GM18519 (cell line): ENCODE data around the gene HSP90AB1.

ENCODE experiments used
- ATAC-seq: cut with Tn5 transposase; IDR thresholded peaks from one replicate; pipeline ENCODE4 v1.9.1; 2021; ENCODE audit warnings: mild to moderate bottlenecking, moderate library complexity; ENCODE audit not compliant: unreplicated experiment, low FRiP score

Gene HSP90AB1

DNA sequence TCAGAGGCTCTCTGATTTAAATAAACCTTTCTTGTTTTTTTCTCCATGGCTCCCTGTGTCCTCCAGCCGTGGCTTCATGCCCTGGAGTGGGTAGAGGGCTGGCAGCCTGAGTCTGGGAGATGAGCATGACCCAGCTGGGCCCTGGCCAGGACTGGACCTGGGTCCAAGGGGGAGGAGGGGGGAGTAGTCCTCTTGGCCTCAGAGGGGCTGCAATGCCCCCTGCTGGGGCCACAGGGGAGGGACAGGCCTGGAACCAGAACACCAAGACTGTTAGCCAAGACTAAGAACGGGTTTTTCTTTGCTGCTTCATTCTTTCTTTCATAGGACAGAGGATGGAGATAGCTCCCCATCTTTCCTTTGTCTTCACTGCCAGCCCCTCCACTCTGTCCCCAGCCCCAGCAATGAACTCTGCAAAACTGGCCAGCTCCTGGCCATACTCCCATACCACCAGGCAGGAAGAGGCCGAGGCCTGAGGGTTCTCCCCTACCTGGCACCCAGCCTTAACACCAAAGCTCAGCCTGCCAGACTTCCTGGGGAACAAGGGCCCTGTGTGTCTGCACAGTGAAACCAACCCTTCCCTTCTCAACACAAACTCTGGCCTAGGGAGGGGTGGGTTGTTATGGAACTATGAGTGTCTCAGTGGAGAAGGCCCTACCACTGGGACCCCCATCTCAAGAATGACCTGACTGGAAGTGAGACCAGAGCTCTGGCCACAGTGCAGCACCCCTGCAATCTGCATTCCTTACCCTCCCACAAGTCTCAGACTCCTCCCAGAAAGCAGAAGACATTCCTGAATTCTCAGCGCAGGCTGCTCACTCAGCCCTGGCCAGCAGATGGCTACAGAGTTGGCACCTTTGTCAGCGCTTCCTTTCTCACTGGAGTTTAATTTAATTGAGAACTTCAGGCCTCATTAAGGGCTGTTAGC lies 12.5 kb upstream of the HSP90AB1 start:
- ATAC-seq, result no peak

DNA sequence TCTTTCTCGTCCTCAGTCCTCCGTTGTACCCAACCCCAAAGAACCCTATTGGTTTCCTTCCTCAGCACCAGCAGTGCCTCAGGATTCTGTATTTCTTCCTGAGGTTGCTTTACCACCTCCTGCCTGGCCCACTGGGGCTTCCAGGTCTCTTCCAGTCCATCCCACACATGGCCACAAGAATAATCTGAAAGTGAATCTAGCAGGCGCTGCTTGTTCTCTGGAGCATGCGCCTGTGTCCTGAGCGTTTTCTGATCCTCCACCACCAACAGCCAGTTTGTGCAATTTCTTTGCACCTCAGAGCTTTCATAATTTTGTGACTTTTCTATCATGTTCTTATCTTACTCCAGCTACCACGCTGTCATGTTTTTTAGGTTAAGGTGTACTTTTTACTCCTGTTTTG lies 11.6 kb upstream of the HSP90AB1 start:
- ATAC-seq, result no peak

DNA sequence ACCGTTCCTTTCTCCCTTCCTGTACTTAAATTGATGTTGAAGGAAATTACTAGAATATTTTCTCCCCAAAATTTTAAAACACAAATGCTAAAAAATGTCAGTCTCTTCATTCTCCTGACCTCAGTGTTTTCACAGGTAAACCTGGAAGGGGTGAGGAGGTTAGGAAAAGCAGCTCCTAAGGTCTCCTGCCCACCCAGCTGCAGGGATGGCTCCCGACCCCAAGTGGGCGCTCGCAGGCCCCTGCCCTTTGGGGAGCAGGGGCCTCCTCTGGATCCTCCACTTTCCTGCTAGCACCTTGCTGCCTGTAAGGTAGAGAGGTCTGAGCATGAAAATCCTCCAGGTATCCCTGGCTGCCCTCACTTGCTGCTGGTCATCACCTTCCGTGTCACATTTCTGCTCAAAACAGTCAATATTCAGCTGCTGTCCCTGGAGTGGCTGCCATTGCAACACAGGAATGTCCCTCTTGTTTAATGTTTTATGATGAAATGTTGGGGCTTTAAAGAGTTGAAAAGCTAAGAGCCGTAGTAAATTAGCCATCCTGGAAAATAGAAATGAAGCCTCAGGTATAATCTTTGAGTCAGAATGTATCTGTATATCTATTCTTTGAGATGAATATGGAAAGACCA lies 10.9 kb upstream of the HSP90AB1 start:
- ATAC-seq, result no peak

DNA sequence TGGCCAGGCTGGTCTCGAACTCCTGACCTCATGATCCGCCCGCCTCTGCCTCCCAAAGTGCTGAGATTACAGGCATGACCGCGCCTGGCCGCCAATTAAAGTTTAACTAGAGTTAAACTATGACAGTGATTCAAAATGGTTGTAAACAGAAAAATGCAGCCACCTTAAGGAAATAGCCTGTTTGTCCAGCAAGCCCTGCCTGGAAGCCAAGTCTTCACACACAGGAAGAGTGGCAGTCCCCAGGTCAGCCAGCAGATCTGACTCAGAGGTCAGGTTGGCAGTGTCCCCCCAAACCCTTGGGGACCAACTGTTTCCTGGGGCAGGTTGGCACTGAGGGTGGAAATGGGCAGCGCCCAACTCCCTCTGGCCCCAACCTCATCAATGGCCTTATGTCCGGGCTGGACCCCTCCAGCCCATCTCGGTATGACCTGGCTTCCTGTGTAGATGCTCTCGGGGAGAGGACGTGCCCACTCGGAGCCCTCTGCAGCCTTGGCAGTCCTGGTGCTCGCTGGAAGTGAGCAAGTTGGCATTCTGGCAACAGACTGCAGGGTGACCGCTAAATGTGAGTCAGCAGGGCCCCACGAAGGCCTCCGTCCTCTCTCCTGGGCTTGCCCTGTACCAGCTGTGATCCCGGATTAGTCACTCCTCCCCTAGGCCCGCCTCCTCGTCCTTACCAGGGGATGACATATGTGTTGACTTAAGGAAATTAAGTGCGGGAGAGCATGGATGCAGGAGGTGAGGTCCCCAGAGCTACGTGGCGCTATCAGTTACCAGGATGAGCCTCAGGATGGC lies 9.7 kb upstream of the HSP90AB1 start:
- ATAC-seq, result no peak

DNA sequence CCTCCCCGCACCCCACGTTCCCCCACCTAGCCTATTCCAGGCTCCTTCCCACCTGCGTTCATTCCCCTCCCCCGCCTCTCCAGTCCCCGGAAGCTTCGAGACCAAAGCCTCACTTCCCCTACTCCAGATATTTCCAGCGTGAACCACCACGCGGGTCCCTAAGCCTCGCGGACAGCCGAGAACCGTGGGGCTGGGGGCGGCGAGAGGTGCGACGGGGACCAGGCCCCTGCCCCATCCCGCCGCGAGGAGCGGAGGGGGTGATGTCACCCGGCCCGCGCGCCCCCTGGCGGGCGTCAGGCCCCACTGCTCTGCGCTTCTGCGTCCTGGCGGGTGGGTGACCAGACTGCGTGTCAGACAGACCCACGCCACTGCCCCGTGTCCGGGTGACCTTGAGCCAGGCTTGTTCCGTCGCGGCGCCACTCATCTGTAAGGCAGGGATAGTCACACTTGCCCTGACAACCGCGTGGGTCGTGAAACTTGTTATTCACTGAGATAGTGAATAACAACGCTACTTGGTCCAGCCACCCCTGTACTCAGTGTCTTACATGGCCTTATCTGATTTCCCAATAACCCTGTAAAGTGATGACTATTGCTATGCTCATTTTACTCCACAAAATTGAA lies 9.0 kb upstream of the HSP90AB1 start:
- ATAC-seq, result peak; percentile 66

DNA sequence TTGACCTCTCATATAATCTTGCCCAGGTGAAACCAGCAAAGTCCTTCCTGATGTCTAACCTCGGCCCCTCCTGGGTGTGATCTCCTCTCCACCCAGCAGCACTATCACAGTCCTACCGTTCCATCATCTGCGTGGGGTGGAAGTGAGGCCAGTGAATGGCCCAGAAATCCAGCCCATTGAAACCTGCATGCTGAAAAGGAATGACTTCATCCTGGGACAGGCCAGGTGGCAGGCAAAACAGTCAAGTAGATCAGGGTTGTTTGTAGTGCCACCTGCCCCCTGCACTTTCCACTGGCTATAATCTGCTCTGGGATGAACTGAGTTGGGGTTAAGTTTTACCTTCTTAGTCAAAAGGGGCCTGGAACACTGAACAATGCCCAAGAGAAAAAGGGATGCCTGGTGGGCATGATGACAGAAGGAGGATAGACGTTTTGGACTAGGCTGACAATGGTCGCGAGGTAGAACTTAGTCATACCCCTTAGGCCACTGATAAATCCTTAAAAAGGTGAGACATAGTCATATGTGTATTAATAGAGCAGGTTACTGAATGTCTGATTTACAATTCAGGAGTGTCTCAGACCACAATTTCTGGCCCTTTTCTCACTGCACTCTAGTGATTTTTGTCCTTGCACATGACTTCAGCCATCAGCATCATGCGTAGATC lies 8.1 kb upstream of the HSP90AB1 start:
- ATAC-seq, result no peak

DNA sequence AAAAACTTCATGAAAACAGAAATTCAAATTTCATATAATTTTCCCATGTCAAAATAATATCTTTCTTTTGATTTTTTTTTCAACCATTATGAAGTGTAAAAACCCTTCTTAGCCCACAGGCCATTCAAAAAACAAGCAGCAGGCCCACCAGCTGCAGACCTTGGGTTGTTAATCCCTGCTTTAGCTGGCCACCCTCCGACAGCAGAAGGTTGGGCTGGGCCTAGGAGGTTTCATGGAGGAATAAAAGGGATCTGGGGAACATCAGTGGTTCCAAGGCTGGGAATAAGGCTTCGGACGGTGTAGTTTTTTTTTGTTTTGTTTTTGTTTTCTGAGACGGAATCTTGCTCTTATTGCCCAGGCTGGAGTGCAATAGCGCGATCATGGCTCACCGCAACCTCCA lies 3.6 kb upstream of the HSP90AB1 start:
- ATAC-seq, result no peak

DNA sequence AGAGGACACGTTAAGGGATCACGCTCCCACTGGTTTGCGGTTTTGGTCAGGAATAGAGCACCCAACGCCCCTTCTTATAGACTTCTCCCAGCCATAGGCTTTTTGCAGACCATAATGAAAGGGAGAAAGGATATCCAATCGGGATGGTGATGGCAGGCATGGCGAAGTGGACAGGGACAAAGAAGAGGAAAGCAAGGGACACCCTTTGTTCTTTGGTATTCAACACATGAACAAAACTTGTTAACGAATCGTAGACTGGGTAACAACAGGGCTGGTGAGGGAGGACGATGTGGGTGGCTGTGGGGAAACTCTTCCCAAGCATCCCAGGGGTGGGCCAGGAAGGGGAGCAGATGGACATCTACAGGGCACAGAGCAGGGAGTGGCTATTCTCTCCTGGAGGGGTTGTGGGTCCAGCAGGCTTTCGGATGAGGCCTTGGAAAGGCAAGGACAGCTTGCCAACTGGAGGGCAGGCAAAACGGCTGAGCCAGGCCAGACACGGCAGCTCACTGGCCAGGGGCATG lies 1.4 kb upstream of the HSP90AB1 start:
- ATAC-seq, result no peak

DNA sequence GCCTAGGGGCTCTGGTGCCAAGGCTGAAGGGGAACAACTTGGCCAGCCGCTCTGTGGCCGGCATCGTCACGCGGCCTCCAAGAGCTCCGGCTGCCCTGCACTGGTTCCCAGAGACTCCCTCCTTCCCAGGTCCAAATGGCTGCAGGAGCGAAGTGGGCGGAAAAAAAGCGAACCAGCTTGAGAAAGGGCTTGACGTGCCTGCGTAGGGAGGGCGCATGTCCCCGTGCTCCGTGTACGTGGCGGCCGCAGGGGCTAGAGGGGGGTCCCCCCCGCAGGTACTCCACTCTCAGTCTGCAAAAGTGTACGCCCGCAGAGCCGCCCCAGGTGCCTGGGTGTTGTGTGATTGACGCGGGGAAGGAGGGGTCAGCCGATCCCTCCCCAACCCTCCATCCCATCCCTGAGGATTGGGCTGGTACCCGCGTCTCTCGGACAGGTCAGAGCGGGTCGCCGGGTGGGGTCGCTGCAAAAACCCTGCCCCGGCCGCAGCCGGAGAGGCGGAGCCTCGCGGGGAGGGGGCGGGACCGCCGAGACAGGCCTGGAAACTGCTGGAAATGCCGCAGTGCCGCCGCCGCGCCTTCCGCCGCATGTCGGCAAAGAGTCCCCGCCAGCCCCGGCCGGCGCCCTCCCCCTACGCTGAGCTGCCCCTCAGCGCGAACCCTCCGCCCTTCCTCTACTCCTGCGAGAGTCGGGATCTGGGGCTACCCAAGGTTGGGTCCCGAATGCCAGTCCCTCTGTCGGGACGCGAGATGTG lies 814 bp upstream of the HSP90AB1 start:
- ATAC-seq, result peak; percentile 31

DNA sequence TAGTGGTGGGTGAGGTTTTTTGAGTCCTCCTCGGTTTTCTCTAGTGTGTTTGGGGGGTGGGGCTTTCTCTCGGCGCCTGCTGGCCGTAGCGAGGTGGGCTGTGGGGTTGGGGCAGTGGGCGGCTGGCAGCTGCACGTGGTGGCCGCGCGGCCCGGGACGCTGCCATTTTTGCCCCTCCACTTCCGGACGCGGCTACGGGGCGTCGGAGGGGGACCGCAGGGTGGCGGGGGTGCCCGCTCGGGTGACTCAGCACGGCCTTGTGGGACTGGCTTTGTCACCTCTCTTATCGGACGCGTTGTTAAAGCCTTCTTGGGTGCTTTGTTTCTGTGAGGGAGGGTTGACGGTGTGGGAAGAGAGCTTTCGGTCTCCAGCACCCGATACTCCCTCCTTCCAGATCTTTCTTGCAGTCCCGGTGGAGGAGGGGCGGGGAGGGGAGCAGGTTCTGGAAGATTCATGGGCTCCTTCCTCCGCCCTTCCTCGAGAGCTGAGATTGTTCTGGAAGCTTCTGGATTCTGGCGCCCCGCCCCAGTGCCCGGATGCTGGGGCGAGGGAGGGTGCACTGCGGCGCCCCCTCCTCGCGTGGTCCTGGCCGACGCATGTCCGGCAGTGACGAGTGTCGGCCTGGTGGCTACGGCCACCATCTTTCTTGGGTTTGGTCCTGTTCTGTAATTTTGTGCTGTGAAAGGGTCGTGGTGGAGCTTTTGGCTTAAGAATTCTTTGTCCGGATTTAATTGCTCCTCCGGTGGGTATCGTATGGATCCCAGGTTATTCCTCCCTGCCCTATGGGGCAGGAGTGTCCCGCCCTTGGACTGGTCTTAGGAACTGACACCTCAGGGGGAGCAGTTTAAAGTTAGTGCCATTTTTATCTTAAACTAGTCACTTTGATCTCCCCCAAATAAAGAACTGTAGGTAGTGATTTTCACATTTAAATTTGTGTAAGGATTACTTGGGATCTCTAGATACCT lies 719 bp downstream of the HSP90AB1 start:
- ATAC-seq, result no peak

DNA sequence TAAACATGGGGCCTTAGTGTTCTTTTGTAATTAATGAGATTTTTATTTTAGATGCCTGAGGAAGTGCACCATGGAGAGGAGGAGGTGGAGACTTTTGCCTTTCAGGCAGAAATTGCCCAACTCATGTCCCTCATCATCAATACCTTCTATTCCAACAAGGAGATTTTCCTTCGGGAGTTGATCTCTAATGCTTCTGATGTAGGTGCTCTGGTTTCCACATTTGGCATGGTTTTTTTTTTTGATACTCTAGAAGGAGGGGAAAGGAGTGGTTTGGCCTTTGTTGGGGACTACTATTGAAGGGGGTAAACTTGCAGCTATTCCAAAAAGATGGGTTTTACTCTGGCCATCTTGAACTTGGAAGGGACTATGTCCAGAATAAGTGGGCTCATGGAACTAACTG lies 1.7 kb downstream of the HSP90AB1 start:
- ATAC-seq, result no peak

DNA sequence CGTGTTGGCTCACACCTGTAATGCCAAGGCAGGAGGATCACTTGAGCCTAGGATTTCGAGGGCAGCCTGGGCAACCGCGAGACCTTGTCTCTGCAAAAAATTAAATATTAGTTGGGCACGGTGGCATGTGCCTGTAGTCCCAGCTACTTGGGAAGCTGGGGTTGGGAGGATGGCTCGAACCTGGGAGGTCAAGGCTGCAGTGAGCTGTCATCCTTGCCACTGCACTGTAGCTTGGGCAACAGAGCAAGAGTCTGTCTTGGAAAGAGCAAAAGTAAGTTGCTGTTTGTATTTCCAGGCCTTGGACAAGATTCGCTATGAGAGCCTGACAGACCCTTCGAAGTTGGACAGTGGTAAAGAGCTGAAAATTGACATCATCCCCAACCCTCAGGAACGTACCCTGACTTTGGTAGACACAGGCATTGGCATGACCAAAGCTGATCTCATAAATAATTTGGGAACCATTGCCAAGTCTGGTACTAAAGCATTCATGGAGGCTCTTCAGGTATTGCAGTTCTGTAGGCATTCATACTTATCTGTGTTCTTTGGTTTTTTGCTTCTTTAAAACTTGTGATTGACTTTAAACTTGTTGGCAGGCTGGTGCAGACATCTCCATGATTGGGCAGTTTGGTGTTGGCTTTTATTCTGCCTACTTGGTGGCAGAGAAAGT lies 2.3 kb downstream of the HSP90AB1 start:
- ATAC-seq, result no peak

DNA sequence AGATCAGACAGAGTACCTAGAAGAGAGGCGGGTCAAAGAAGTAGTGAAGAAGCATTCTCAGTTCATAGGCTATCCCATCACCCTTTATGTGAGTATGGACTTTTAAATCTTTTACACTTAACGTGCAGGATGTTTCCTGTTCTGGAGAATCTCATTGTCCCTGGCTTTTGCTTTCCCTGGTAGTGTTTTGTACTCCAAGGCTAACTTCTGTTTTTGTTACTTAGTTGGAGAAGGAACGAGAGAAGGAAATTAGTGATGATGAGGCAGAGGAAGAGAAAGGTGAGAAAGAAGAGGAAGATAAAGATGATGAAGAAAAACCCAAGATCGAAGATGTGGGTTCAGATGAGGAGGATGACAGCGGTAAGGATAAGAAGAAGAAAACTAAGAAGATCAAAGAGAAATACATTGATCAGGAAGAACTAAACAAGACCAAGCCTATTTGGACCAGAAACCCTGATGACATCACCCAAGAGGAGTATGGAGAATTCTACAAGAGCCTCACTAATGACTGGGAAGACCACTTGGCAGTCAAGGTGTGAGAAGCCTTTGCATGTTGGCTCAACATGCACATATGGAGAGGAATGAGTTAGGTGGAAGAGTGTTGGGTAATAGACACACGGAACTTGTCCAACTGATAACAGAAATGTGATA lies 3.3 kb downstream of the HSP90AB1 start:
- ATAC-seq, result no peak

DNA sequence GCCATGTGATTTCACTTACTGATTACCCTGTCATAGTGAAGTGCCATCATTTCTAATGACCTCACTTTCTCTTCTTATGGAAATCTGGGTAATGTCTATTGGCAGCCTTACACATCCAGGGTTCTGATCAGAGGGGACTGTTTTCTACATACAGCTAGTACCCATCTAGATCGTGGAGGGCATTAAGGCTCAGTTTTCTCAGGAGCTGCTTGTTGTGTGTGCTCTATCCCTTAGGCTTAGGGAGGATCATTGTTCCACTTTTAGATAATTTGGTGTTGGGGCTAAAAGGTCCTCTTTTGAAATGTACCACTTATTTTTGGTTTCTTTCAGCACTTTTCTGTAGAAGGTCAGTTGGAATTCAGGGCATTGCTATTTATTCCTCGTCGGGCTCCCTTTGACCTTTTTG lies 3.8 kb downstream of the HSP90AB1 start:
- no peak for ATAC-seq

DNA sequence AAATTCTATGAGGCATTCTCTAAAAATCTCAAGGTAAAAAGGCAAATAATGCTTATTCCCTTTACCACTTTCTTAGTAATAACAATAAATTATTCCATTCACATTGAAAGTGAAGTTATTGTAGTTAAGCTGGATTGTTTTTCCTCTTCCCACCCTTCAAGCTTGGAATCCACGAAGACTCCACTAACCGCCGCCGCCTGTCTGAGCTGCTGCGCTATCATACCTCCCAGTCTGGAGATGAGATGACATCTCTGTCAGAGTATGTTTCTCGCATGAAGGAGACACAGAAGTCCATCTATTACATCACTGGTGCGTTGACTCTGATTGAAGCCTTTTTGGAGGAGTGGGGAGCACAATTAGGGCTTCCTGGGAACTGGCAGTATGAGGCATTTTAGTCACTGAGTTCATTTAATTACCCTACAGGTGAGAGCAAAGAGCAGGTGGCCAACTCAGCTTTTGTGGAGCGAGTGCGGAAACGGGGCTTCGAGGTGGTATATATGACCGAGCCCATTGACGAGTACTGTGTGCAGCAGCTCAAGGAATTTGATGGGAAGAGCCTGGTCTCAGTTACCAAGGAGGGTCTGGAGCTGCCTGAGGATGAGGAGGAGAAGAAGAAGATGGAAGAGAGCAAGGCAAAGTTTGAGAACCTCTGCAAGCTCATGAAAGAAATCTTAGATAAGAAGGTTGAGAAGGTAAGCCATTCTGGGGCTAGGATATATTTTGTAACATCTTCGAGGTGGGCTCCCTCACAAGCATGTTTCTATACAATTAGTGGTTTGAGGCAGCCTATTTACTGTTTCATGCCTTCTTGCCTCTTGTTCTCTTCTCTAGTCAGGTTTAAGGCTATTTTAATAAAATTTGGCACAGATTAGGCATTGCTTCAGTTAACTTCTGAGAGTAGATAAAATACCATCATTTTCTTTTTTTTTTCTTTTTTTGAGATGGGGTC lies 4.9 kb downstream of the HSP90AB1 start:
- no peak for ATAC-seq
